KMS-11 (cell line): Measurements from ENCODE around the gene TMC2.

Experiments
- H2AFZ ChIP-seq: fragments of 200-600 bp; sonication (generic); 2 replicates; pipeline ENCODE4 v1.6.1; 2016; ENCODE audit warnings: antibody characterized with exemption, mixed run types, low read depth
- H3K27ac ChIP-seq: fragments of 200-600 bp; sonication (generic); 2 replicates; pipeline ENCODE4 v1.6.1; 2016; ENCODE audit warnings: mild to moderate bottlenecking, mixed run types
- H3K27me3 ChIP-seq: fragments of 200-600 bp; sonication (generic); 2 replicates; pipeline ENCODE4 v1.6.1; 2017; ENCODE audit warnings: mild to moderate bottlenecking, low read depth, mixed run types, moderate library complexity; ENCODE audit not compliant: insufficient read depth
- H3K36me3 ChIP-seq: fragments of 200-600 bp; sonication (generic); 2 replicates; pipeline ENCODE4 v1.6.1; 2017; ENCODE audit warnings: mild to moderate bottlenecking, mixed run types; ENCODE audit not compliant: insufficient read depth
- H3K4me1 ChIP-seq: fragments of 200-600 bp; sonication (generic); 2 replicates; pipeline ENCODE4 v1.6.1; 2016; ENCODE audit warnings: mild to moderate bottlenecking, low read depth, mixed run types; ENCODE audit not compliant: poor library complexity, severe bottlenecking
- H3K4me2 ChIP-seq: fragments of 200-600 bp; sonication (generic); 2 replicates; pipeline ENCODE4 v1.7.0; 2016; ENCODE audit warnings: mild to moderate bottlenecking, mixed run types
- H3K4me3 ChIP-seq: fragments of 200-600 bp; sonication (generic); IDR thresholded peaks from 2 replicates; pipeline ENCODE4 v1.6.1; 2017; ENCODE audit warnings: low read depth, low read length, mixed read lengths; ENCODE audit not compliant: insufficient read depth
- H3K79me2 ChIP-seq: fragments of 200-600 bp; sonication (generic); 2 replicates; pipeline ENCODE4 v1.6.1; 2016; ENCODE audit warnings: low read depth, mixed run types; ENCODE audit not compliant: insufficient read depth
- H3K9ac ChIP-seq: fragments of 200-600 bp; sonication (generic); 2 replicates; pipeline ENCODE4 v1.6.1; 2016; ENCODE audit warnings: mild to moderate bottlenecking, mixed run types
- H4K20me1 ChIP-seq: fragments of 200-600 bp; sonication (generic); 2 replicates; pipeline ENCODE4 v1.6.1; 2016; ENCODE audit warnings: mild to moderate bottlenecking, mixed run types; ENCODE audit not compliant: insufficient read depth
- TF ChIP-seq, protein P1 (sequence below): fragments of 200-600 bp; sonication (generic); conservative IDR thresholded peaks from 2 replicates; pipeline ENCODE4 v1.6.1; 2017; ENCODE audit warnings: low read depth, mild to moderate bottlenecking, antibody characterized with exemption, low read length, moderate library complexity, mixed read lengths

TMC2 gene

GRCh38 chr20:2663364-2663886 lies 127.1 kb downstream of the TMC2 start:
- H3K79me2 ChIP-seq, result peaks cover 14% of the 10 kb centered on the region; the same call in 1 of the 2 replicates
- no peaks in the 10 kb centered on the region for H3K27me3 ChIP-seq
- 0 out of 2 replicates have a peak overlapping the region, but pooled peaks have one; percentile 53 for H2AFZ ChIP-seq
- no peaks in the 10 kb centered on the region for H3K4me1 ChIP-seq
- H3K4me2 ChIP-seq, result peak overlapping the region; percentile 62
- no peak overlapping the region for H3K27ac ChIP-seq
- TF ChIP-seq, protein P1, sequence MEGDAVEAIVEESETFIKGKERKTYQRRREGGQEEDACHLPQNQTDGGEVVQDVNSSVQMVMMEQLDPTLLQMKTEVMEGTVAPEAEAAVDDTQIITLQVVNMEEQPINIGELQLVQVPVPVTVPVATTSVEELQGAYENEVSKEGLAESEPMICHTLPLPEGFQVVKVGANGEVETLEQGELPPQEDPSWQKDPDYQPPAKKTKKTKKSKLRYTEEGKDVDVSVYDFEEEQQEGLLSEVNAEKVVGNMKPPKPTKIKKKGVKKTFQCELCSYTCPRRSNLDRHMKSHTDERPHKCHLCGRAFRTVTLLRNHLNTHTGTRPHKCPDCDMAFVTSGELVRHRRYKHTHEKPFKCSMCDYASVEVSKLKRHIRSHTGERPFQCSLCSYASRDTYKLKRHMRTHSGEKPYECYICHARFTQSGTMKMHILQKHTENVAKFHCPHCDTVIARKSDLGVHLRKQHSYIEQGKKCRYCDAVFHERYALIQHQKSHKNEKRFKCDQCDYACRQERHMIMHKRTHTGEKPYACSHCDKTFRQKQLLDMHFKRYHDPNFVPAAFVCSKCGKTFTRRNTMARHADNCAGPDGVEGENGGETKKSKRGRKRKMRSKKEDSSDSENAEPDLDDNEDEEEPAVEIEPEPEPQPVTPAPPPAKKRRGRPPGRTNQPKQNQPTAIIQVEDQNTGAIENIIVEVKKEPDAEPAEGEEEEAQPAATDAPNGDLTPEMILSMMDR, result no peak
- H3K36me3 ChIP-seq, result no peaks in the 10 kb centered on the region
- no peaks in the 10 kb centered on the region for H4K20me1 ChIP-seq
- no peak overlapping the region for H3K4me3 ChIP-seq
- peak overlapping the region; percentile 61; the same call in 1 of the 2 replicates for H3K9ac ChIP-seq

DNA sequence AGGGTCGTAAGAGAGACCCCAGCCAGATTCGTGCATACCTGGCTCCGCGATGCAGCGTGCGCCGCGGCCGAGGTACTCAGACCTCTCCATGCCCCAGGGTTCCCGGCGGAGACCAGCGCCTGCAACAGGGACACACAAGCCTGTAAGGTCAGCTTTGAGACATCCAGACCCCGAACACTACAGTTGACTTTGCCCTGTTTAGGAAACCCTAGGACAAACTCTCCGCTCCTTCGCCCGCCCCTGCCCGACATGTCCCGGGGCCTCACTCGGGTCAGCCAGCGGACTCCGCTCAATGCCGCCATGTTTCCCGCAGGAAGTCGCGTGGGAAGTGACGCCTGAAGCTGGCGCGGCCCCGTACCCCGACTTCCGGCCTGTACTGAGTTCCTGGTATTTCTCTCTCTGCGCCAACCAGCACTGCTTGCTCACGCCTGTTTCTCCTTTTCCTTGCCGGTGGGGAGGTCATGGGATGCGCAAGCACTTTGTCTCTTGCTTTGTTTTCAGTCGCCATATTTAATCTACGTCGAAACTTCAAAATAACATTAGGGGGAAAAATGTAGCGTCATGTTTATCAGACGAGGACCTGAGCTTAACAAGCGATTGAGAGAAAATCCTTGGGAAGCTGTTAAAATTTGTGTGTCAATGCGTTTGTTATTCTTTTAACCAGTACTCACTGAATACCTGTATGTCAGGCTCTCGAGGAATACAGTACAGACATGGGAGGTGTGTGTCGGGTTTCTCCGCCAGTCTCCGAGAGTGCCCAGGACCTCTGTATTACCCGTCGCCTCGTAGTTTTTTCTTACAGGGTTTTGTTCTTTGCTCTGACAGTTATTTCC lies 127.7 kb downstream of the TMC2 start, which contains the start of gene IDH3B:
Gene IDH3B (minus strand): TSS at position 330 of the 833 bp plus-strand sequence. CDS start 28 bp downstream, at position 302.
- peaks cover 14% of the 10 kb centered on the region; the same call in 1 of the 2 replicates for H3K79me2 ChIP-seq
- H4K20me1 ChIP-seq, result no peaks in the 10 kb centered on the region
- TF ChIP-seq, protein P1, result no peak
- peak within 1 kb of the TSS; percentile 62 for H3K4me2 ChIP-seq
- peak within 1 kb of the TSS; percentile 53 for H2AFZ ChIP-seq
- H3K27ac ChIP-seq, result peak within 1 kb of the TSS; percentile 64
- H3K27me3 ChIP-seq, result no peaks in the 10 kb centered on the region
- peak within 1 kb of the TSS; percentile 61; the same call in 1 of the 2 replicates for H3K9ac ChIP-seq
- H3K4me1 ChIP-seq, result no peaks in the 10 kb centered on the region
- no peak within 1 kb of the TSS for H3K4me3 ChIP-seq
- no peaks in the 10 kb centered on the region for H3K36me3 ChIP-seq

DNA sequence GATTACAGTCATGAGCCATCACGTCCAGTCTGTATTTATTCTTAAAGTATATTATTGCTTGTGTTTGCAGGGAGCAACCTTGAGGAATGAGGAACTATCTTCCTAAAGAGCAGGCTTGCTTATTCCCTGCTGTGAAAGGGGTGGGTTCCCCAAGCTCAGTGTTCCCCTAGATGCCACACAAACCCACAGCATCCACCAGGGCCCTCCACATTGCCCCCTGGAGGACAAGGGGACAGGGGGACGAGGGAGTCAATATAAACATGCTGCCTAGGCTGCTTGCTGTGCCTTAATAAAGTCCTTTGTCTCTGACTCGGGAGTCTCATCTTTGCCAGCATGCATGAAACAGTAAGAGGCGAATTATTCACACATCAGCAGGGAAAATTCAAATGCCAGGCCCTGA lies 135.6 kb downstream of the TMC2 start:
- no peaks in the 10 kb centered on the region for H4K20me1 ChIP-seq
- H3K4me2 ChIP-seq, result no peak overlapping the region
- H3K79me2 ChIP-seq, result no peaks in the 10 kb centered on the region
- TF ChIP-seq, protein P1, result no peak
- no peak overlapping the region for H2AFZ ChIP-seq
- no peaks in the 10 kb centered on the region for H3K27me3 ChIP-seq
- no peak overlapping the region for H3K9ac ChIP-seq
- H3K27ac ChIP-seq, result no peak overlapping the region
- no peak overlapping the region for H3K4me3 ChIP-seq
- no peaks in the 10 kb centered on the region for H3K4me1 ChIP-seq
- H3K36me3 ChIP-seq, result no peaks in the 10 kb centered on the region

- Histone ChIP-seq H3K27ac (no peak overlapping the region), H3K4me1 (no peaks in the 10 kb centered on the region), H3K36me3 (no peaks in the 10 kb centered on the region), H3K4me2 (no peak overlapping the region), H3K4me3 (no peak overlapping the region), H3K27me3 (no peaks in the 10 kb centered on the region), H3K79me2 (no peaks in the 10 kb centered on the region), H3K9ac (no peak overlapping the region), H2AFZ (no peak overlapping the region), H4K20me1 (no peaks in the 10 kb centered on the region)
- TF ChIP-seq, protein P1, result no peak
Observed at GRCh38 chr20:2672446-2672845, 136.1 kb downstream of the TMC2 start.
